ENCODE results near the gene DOP1B. TPM values are rescaled to one million over a fixed set of nuclear protein-coding genes. Genes with fewer than 3 reads are reported as not detected.
"Not testable (repeated sequence)": the region's sequence is repeated elsewhere in the genome, so short reads cannot be mapped to it uniquely, and the experiment has no call there.

Gene DOP1B
- total RNA-seq, 1 donor from 2014 or later, result 26.1 TPM

GRCh38 chr21:36141513-36141925, 15.1 kb upstream of the DOP1B start:
- Histone ChIP-seq H3K27ac (ENCODE audit: low read depth, low read length) (no peak overlapping the region), H3K36me3 (ENCODE audit: insufficient read depth, low read length) (peaks cover 2% of the 10 kb centered on the region), H3K4me2 (ENCODE audit: low read length) (no peak overlapping the region), H3K9me3 (ENCODE audit: insufficient read depth, low read depth, low read length) (no peaks in the 10 kb centered on the region), H2AFZ (ENCODE audit: low read depth, low read length) (no peak overlapping the region), H3K27me3 (ENCODE audit: insufficient read depth, low read length) (no peaks in the 10 kb centered on the region), H4K20me1 (ENCODE audit: insufficient read depth, low read length) (no peaks in the 10 kb centered on the region), H3K4me3 (ENCODE audit: insufficient read depth, low read depth, low read length) (no peak overlapping the region), H3K79me2 (ENCODE audit: insufficient read depth, low read length) (peaks cover under 1% of the 10 kb centered on the region), H3K4me1 (ENCODE audit: insufficient read depth, low read length) (peaks cover 3% of the 10 kb centered on the region), H3K9ac (ENCODE audit: low read length) (no peak overlapping the region)
- H3K4me3 Mint-ChIP-seq (ENCODE audit: unreplicated experiment), result no peak overlapping the region
- no peak for FAIRE-seq
- no peak overlapping the region for H3K27ac Mint-ChIP-seq (ENCODE audit: unreplicated experiment)
- no peaks in the 10 kb centered on the region for H3K4me1 Mint-ChIP-seq (ENCODE audit: low read depth, unreplicated experiment)
- H3K27me3 Mint-ChIP-seq (ENCODE audit: low read depth, unreplicated experiment), result peaks cover 10% of the 10 kb centered on the region
- peak; percentile 65 for DNase-seq (ENCODE audit: low read depth)
- peak; percentile 87 for TF ChIP-seq CTCF (IDR thresholded peaks at IDR 0.05; ENCODE audit: insufficient read depth, low read depth, low read length)
- TF ChIP-seq EZH2 (IDR thresholded peaks at IDR 0.05; ENCODE audit: insufficient read depth, low read length), result no peak
- H3K9me3 Mint-ChIP-seq (ENCODE audit: unreplicated experiment), result no peaks in the 10 kb centered on the region
- peaks cover 5% of the 10 kb centered on the region for H3K36me3 Mint-ChIP-seq (ENCODE audit: low read depth, unreplicated experiment)

- not testable (repeated sequence) for H2AFZ ChIP-seq (ENCODE audit: low read depth, low read length); H3K36me3 ChIP-seq (ENCODE audit: insufficient read depth, low read length); H3K27me3 Mint-ChIP-seq (ENCODE audit: low read depth, unreplicated experiment); H3K4me1 Mint-ChIP-seq (ENCODE audit: low read depth, unreplicated experiment); H3K4me3 Mint-ChIP-seq (ENCODE audit: unreplicated experiment); H3K4me2 ChIP-seq (ENCODE audit: low read length); H3K4me3 ChIP-seq (ENCODE audit: insufficient read depth, low read depth, low read length); H3K4me1 ChIP-seq (ENCODE audit: insufficient read depth, low read length); H3K79me2 ChIP-seq (ENCODE audit: insufficient read depth, low read length); H3K27ac ChIP-seq (ENCODE audit: low read depth, low read length); H3K9me3 ChIP-seq (ENCODE audit: insufficient read depth, low read depth, low read length); H3K36me3 Mint-ChIP-seq (ENCODE audit: low read depth, unreplicated experiment); FAIRE-seq; H4K20me1 ChIP-seq (ENCODE audit: insufficient read depth, low read length); H3K27me3 ChIP-seq (ENCODE audit: insufficient read depth, low read length); H3K9ac ChIP-seq (ENCODE audit: low read length); H3K27ac Mint-ChIP-seq (ENCODE audit: unreplicated experiment); H3K9me3 Mint-ChIP-seq (ENCODE audit: unreplicated experiment); DNase-seq (ENCODE audit: low read depth)
Observed at GRCh38 chr21:36144233-36144632, 12.4 kb upstream of the DOP1B start.

DNA sequence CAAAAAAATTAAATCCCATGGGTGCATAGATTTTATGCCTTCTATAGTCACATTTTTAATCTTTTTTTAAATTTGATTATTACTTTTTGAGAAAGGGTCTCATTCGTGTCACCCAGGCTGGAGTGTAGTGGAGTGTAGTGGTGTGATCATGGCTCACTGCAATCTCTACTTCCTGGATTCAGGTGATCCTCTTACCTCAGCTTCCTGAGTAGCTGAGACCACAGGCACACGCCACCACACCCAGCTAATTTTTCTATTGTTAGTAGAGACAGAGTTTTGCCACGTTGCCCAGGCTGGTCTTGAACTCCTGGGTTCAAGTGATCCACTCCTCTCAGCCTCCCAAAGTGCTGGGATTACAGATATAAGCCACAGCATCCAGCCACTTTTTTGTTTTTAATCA, 11.4 kb upstream of the DOP1B start:
- no peak overlapping the region for H3K27ac ChIP-seq (ENCODE audit: low read depth, low read length)
- H3K4me2 ChIP-seq (ENCODE audit: low read length), result no peak overlapping the region
- no peaks in the 10 kb centered on the region for H3K9me3 Mint-ChIP-seq (ENCODE audit: unreplicated experiment)
- H3K27me3 Mint-ChIP-seq (ENCODE audit: low read depth, unreplicated experiment), result no peaks in the 10 kb centered on the region
- no peak overlapping the region for H3K9ac ChIP-seq (ENCODE audit: low read length)
- H2AFZ ChIP-seq (ENCODE audit: low read depth, low read length), result no peak overlapping the region
- no peak overlapping the region for H3K27ac Mint-ChIP-seq (ENCODE audit: unreplicated experiment)
- H3K36me3 Mint-ChIP-seq (ENCODE audit: low read depth, unreplicated experiment), result peaks cover 4% of the 10 kb centered on the region
- H3K36me3 ChIP-seq (ENCODE audit: insufficient read depth, low read length), result no peaks in the 10 kb centered on the region
- FAIRE-seq, result no peak
- H3K4me1 ChIP-seq (ENCODE audit: insufficient read depth, low read length), result peaks cover 6% of the 10 kb centered on the region
- no peak overlapping the region for H3K4me3 ChIP-seq (ENCODE audit: insufficient read depth, low read depth, low read length)
- H3K27me3 ChIP-seq (ENCODE audit: insufficient read depth, low read length), result no peaks in the 10 kb centered on the region
- no peaks in the 10 kb centered on the region for H3K79me2 ChIP-seq (ENCODE audit: insufficient read depth, low read length)
- no peak overlapping the region for H3K4me3 Mint-ChIP-seq (ENCODE audit: unreplicated experiment)
- H3K9me3 ChIP-seq (ENCODE audit: insufficient read depth, low read depth, low read length), result no peaks in the 10 kb centered on the region
- DNase-seq (ENCODE audit: low read depth), result no peak
- H4K20me1 ChIP-seq (ENCODE audit: insufficient read depth, low read length), result no peaks in the 10 kb centered on the region
- TF ChIP-seq CTCF (IDR thresholded peaks at IDR 0.05; ENCODE audit: insufficient read depth, low read depth, low read length), result no peak
- TF ChIP-seq EZH2 (IDR thresholded peaks at IDR 0.05; ENCODE audit: insufficient read depth, low read length), result no peak
- peaks cover 3% of the 10 kb centered on the region for H3K4me1 Mint-ChIP-seq (ENCODE audit: low read depth, unreplicated experiment)

Data from astrocyte (in vitro differentiated cells and primary cell).